HG03196 (cell line): Measurements from ENCODE around the gene GNL1.
"Not testable (repeated sequence)": the region's sequence is repeated elsewhere in the genome, so short reads cannot be mapped to it uniquely, and the experiment has no call there.

Experiments used
- ATAC-seq: cut with Tn5 transposase; IDR thresholded peaks from one replicate; pipeline ENCODE4 v1.9.1; 2021; ENCODE audit not compliant: unreplicated experiment

GNL1 gene

GRCh38 chr6:30533460-30534294 is 22.6 kb downstream of the GNL1 start:
- ATAC-seq, result no peak

GRCh38 chr6:30530014-30530413 is 26.3 kb downstream of the GNL1 start:
- no peak for ATAC-seq

- ATAC-seq, result peak; percentile 47
These were observed 26.9 kb downstream of the GNL1 start for GRCh38 chr6:30529349-30529875.

GRCh38 chr6:30526444-30526843 is 29.8 kb downstream of the GNL1 start:
- ATAC-seq, result not testable (repeated sequence)

- not testable (repeated sequence) for ATAC-seq
These were observed 34.3 kb downstream of the GNL1 start for GRCh38 chr6:30521952-30522351.

- ATAC-seq, result not testable (repeated sequence)
These were observed 35.2 kb downstream of the GNL1 start for GRCh38 chr6:30521082-30521481.

- ATAC-seq, result no peak
These were observed 35.8 kb downstream of the GNL1 start for GRCh38 chr6:30520522-30520921.

GRCh38 chr6:30518505-30519145 is 37.7 kb downstream of the GNL1 start:
- ATAC-seq, result not testable (repeated sequence)

- not testable (repeated sequence) for ATAC-seq
These were observed 38.4 kb downstream of the GNL1 start for GRCh38 chr6:30517767-30518504.

- not testable (repeated sequence) for ATAC-seq
These were observed 39.6 kb downstream of the GNL1 start for GRCh38 chr6:30516754-30517076.

- peak; percentile 69 for ATAC-seq
These were observed 40.1 kb downstream of the GNL1 start for GRCh38 chr6:30515944-30516753.

GRCh38 chr6:30515106-30515505 is 41.2 kb downstream of the GNL1 start:
- ATAC-seq, result no peak

- ATAC-seq, result no peak
These were observed 42.8 kb downstream of the GNL1 start for GRCh38 chr6:30513451-30513850.

- no peak for ATAC-seq
These were observed 45.1 kb downstream of the GNL1 start for GRCh38 chr6:30511169-30511546.

GRCh38 chr6:30510419-30511168 is 45.7 kb downstream of the GNL1 start:
- ATAC-seq, result no peak

GRCh38 chr6:30508890-30509736 is 47.2 kb downstream of the GNL1 start:
- peak; percentile 58 for ATAC-seq

- no peak for ATAC-seq
These were observed 48.2 kb downstream of the GNL1 start for GRCh38 chr6:30507849-30508827.
